Activated T-cell treated with anti-CD3 and anti-CD28 coated beads for 4 hours (primary cell): Measurements from ENCODE around the gene OR10P1.

Experiments
- DNase-seq: peaks from one replicate; pipeline ENCODE4 v3.0.0-alpha.2; 2020

The OR10P1 gene

DNA sequence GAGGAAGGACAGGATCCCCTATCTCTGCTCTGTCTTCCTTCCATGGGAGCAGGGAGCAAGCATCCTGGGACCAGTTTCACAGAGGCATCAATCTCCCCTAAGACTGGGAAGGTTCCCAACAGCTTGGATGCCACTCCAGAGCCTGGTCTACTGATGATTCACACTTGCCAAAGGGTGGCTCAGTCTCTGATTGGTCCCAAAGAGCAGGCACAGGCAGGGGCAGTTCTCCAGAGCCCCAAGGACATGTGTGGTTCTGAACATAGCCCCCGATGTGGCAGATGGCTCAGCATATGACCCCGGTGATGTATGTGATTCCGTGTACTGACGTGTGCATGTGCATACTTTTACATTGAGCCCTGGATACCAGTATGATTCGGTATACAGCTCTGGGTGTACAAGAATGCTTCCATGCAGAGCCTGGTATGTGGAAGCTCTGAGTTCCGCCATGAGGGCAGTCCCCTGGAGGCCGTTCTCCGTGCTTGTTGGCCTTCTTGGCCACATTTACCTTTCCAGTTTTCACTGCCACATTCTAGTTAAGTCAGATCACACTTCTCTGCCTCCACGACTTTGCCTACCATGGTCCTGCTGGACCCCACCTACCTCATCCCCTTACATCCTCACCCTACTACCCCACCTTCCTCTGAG is 49.8 kb downstream of the OR10P1 start:
- DNase-seq = no peak
